Pons (tissue), 1 donor: ENCODE results near the gene RIN1.
A peak's percentile ranks its signal among the peaks of the same experiment; 100 is the strongest.

Experiments used
- DNase-seq: peaks from one replicate; pipeline ENCODE4 v3.0.0-alpha.2; 2016; ENCODE audit warnings: low spot score

RIN1 gene

DNA sequence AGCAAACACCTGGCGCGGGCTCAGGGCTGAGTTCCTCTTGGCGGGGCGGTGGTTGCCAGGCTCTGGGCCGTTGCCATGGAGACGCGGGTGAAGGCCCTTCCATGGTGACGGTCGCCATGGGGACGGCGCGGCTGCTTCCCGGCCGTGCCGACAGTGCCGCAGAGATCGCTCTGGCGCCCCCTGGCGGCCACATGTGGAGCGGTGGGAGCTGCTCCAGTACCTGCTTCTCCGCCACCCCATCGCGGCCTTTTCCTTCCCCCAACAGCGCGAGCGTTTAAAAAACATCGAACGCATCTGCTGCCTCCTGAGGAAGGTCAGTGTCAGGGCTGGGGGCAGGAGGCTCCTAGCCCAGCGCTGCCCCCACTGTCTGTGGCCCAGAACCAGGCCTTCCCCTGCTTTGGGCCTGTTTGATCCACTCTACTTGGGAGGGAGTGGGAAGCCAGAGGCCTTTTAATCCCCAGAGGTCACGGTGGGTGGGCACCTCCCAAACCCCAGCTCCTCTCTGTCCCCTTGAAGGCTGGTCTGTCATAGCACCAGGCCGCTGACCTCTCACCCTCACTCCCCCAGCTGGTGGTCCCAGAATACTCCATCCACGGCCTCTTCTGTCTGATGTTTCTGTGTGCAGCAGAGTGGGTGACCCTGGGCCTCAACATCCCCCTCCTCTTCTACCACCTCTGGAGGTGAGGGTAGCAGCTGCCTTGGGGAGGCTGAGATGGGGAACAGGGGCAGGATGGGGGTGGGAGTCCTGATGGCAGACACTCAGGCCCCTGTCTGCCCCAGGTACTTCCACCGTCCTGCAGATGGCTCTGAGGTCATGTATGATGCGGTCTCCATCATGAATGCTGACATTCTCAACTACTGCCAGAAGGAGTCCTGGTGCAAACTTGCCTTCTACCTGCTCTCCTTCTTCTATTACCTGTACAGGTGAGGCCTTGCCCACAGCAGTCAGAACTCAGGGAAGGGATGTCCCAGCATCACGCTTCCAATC lies 53.5 kb downstream of the RIN1 start:
- peak; percentile 96 for DNase-seq
